VCaP (cell line): ENCODE measurements around the gene SPOCK2.

Experiments
- H3K27ac ChIP-seq: fragments of 450-650 bp; 2 replicates; pipeline ENCODE4 v1.5.1; 2017
- TF ChIP-seq, protein P1 (sequence below): fragments of 450-650 bp; conservative IDR thresholded peaks from 2 replicates; pipeline ENCODE4 v1.5.1; 2017; ENCODE audit warnings: mild to moderate bottlenecking, moderate library complexity

The SPOCK2 gene

DNA sequence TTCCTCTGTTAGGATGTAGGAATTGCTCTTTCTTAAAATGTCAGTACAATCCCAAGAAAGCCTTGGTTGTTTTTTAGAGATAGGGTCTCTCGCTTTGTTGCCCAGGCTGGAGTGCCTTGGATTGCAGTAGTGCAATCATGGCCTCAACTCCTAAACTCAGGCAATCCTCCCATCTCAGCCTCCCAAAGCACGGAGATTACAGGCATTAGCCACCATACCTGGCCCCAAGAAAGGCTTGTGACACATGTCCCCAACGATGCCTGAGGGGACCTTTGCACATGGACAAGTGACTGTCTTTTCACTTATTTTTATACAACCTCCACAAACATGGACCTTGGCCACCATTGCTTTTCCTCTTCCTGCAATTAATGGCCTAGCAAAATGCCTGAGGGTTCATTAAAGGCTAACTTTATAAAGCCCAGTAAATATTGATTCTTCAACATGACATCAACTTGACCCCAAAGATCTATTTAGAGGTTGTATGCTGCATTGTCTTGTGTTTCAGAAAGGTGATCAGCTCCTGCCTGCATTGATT lies 10.0 kb upstream of the SPOCK2 start:
- H3K27ac ChIP-seq = peak overlapping the region; percentile 96
- TF ChIP-seq, protein P1, sequence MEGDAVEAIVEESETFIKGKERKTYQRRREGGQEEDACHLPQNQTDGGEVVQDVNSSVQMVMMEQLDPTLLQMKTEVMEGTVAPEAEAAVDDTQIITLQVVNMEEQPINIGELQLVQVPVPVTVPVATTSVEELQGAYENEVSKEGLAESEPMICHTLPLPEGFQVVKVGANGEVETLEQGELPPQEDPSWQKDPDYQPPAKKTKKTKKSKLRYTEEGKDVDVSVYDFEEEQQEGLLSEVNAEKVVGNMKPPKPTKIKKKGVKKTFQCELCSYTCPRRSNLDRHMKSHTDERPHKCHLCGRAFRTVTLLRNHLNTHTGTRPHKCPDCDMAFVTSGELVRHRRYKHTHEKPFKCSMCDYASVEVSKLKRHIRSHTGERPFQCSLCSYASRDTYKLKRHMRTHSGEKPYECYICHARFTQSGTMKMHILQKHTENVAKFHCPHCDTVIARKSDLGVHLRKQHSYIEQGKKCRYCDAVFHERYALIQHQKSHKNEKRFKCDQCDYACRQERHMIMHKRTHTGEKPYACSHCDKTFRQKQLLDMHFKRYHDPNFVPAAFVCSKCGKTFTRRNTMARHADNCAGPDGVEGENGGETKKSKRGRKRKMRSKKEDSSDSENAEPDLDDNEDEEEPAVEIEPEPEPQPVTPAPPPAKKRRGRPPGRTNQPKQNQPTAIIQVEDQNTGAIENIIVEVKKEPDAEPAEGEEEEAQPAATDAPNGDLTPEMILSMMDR = no peak

DNA sequence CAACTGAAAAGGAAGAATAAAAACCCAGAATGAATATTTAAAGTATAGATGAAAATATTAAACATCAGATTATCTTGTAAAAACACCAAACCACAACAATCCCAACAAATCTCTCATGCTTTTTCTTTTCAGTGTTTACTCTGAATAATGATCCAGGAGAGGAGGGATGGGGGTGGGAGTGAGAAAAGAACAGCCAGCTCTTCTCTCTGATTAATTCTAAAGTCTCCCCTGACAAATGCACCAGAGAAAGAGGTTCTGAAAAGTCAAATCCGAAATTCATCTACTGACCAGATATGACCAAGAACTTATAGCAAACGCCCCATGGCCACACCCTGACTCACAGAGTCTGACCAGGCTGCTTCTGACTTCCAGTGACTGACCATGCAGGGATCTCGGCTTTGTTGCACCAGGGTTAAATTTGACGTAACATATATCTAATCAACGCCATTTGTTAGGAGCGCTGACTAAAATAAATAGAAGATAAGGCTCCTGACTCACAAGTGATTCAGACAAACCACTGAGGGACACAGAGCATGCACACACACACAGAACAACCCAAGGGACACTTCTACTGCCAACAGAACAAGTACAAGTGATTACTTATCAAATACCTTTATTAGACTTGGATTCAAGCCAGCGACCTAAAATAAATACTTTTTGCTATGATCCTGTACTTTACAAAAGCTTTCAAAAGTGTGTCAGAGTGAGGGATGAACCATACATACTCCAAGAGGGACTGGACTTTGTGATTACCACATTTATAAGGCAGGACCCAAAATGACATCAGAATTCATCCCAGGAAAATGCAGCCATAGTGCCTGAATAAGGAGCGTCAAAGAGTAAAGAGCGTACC lies 9.3 kb upstream of the SPOCK2 start:
- TF ChIP-seq, protein P1 = no peak
- peak overlapping the region; percentile 96 for H3K27ac ChIP-seq

- H3K27ac ChIP-seq = peak overlapping the region; percentile 96
- TF ChIP-seq, protein P1 = no peak
Measured at GRCh38 chr10:72096115-72097000, 8.0 kb upstream of the SPOCK2 start.

DNA sequence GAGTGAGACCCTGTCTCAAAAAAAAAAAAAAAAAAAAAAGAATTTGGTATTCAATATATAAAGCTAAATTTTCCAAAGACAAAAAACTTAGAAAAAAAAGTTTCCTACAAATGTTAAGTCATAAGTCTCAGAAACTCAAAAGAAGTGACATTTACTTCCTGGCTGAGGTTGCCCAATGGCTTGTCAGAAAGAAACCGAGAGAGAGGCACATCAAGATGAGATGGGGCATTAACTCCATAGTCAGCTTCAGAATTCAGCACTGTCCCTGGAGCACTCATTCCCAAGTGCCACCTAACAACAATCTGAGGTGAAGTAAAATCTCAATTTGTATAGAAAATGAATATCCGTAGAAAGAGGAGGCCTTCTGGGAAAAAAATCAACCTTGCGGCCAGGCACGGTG lies 6.8 kb upstream of the SPOCK2 start:
- TF ChIP-seq, protein P1 = no peak
- H3K27ac ChIP-seq = peak overlapping the region; percentile 96

DNA sequence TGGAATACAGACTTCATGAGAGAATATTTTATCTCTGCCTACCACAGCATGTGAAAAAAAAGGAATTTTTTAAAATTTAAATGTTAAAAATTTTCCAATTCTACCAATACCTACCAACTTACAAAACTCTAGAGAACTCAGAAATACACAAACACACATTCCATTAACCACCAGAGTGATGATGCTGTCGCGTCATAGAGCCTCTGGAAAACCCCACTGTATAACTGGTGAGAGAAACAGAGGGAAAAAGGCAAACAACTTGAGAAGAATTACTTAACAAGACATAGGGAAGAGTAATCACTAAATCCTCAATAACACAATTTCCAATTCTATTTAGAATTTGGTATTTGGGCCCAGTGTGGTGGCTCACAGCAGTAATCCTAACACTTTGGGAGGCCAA lies 6.2 kb upstream of the SPOCK2 start:
- H3K27ac ChIP-seq = peak overlapping the region; percentile 96
- TF ChIP-seq, protein P1 = no peak

DNA sequence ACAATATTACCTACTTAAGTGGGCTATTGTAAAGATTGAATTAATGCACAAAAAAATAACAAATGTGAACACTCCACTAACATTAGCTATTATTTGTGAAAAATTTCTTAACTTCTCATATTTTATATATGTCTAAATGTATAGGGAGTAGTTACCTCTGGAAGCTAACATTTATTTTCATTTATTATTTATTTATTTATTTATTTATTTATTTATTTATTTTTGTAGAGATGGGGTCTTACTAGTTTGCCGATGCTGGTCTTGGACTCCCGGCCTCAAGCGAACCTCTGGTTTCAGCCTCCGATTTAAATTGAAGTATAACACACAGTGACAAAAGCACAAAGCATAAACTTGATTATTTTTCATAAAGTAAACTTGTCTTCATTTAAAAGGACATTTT lies 5.1 kb upstream of the SPOCK2 start:
- TF ChIP-seq, protein P1 = no peak
- H3K27ac ChIP-seq = no peak overlapping the region

DNA sequence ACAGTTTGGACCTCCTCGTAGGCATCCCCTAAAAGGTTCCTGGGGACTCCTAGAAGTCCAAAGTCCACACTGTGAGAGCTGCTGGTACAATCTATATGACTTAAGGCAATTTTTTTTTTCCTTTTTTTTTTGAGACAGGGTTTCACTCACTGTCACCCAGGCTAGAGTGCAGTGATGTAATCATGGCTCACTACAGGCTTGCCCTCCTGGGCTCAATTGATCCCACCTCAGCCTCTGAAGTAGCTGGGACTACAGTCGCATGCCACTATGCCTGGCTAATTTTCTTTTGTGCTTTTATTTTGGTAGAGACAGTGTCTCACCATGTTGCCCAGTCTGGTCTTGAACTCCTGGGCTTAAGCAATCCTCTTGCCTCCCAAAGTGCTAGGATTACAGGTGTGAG lies 4.6 kb upstream of the SPOCK2 start:
- no peak overlapping the region for H3K27ac ChIP-seq
- TF ChIP-seq, protein P1 = no peak
